NCI-H524 (cell line): ENCODE data around the gene ELK4.

ENCODE experiments used
- DNase-seq, 2 experiments: peaks; one replicate each; lab custom pipeline; 2025; lab: John Stamatoyannopoulos, UW

Gene ELK4

DNA sequence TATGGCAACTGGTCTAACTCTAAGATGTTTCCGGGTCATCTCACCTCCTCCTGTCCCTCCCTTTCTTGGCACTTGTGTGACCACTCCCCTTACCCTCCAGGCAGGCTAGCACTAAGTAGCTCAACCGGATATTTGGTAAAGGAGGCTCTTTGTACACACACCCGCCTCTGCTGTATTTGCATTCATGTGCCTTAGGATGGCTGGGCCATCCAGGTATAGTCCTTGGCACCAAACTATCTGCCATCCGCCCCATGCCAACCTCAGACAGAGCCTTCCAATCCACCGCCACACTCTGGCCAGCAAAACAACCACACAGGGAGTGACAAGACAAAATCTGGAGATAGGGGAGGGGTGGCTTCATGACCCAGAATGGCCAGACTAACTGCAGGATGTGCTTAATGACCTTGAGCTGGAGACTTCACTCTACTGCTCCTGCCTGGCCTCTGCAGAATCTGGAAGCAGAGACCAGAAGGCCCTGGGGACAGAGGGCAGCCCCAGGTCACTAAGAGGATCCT is 67.8 kb downstream of the ELK4 start:
- DNase-seq = no peak

DNA sequence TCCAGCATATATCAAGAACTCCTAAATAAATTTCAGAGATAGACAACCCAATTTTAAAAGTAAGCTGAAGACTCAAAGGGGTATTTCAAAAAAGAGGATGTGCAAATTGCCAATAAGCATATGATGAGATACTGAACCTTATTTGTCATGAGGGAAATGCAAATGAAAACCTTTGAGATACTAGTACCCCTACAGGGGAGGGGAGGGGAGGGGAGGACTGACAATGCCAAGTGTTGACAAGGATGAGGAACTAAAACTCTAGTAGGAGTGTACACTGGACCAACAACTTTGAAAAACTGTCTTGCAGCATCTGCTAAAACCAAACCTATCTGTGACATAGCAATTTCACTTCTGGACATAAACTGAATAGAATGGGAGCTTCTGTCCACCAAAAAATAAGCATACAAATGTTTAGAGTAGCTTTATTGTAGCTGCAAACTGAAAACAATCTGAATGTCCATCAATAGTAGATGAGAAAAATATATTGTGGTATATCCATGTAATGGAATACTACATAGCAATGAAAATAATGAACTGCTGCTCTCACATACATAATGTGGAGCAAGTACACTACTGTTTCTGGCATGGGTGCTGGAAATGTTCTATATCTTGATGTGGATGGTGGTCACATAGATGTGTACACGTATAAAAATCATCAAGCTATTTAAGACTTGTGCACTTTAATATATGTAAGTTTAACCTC is 70.2 kb downstream of the ELK4 start:
- DNase-seq = no peak
